Fibroblast of mammary gland (primary cell): Measurements from ENCODE around the gene MYH14.
"Not testable (repeated sequence)": the region's sequence is repeated elsewhere in the genome, so short reads cannot be mapped to it uniquely, and the experiment has no call there.

ENCODE experiments used
- DNase-seq: peaks from one replicate; pipeline ENCODE4 v3.0.0-alpha.2; 2010; ENCODE audit warnings: low read depth
- H3K4me3 ChIP-seq: 2 replicates; pipeline ENCODE4 v1.5.1; 2011; ENCODE audit warnings: low read depth, mild to moderate bottlenecking, low read length, moderate library complexity; ENCODE audit not compliant: control insufficient read depth
- TF ChIP-seq, protein P1 (sequence below): conservative IDR thresholded peaks from 2 replicates; pipeline ENCODE4 v1.5.1; 2011; ENCODE audit warnings: low read depth, low read length, inconsistent platforms; ENCODE audit not compliant: control insufficient read depth, insufficient read depth

MYH14 gene

DNA sequence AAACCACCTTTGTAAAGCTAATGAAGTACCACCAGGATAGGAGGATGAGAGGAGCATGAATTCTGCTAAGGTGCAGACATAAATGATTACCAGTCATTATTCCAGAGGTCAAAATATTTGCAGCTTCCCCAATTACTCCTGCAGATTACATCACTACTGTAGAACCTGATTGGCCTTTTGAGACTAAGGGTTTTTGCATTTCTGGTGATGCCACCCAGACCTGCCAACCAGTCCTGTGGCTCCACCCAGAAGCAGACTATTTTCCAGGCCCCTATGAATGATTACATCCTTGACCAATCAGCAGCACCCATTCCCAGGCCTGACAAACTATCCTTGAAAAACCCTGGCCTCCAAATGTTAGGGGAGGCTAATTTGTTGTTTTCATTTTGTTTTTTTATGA is 136.9 kb downstream of the MYH14 start:
- no peak for DNase-seq
- TF ChIP-seq, protein P1, sequence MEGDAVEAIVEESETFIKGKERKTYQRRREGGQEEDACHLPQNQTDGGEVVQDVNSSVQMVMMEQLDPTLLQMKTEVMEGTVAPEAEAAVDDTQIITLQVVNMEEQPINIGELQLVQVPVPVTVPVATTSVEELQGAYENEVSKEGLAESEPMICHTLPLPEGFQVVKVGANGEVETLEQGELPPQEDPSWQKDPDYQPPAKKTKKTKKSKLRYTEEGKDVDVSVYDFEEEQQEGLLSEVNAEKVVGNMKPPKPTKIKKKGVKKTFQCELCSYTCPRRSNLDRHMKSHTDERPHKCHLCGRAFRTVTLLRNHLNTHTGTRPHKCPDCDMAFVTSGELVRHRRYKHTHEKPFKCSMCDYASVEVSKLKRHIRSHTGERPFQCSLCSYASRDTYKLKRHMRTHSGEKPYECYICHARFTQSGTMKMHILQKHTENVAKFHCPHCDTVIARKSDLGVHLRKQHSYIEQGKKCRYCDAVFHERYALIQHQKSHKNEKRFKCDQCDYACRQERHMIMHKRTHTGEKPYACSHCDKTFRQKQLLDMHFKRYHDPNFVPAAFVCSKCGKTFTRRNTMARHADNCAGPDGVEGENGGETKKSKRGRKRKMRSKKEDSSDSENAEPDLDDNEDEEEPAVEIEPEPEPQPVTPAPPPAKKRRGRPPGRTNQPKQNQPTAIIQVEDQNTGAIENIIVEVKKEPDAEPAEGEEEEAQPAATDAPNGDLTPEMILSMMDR, result no peak
- H3K4me3 ChIP-seq, result no peak overlapping the region

DNA sequence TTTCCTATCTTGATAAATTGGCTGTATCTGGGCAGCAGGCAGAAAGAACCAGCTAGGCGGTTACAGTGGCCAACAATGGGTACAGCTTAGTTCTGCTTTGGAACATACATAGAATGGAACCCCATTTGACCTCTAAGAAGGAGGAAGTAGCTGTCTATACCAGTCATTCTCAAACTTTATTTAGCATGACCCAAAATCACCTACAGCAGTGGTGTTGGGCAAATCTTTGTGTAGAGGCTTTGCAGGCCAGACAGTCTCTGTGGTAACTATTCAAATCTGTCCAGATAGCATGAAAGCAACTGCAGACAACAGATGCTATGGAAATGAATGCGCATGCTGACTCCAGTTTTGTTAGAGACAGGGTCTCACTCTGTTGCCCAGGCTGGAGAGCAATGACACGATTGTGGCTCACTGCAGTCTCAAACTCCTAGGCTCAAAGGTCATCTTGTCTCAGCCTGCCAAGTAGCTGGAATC is 137.7 kb downstream of the MYH14 start:
- TF ChIP-seq, protein P1, result no peak
- H3K4me3 ChIP-seq, result no peak overlapping the region
- no peak for DNase-seq

DNA sequence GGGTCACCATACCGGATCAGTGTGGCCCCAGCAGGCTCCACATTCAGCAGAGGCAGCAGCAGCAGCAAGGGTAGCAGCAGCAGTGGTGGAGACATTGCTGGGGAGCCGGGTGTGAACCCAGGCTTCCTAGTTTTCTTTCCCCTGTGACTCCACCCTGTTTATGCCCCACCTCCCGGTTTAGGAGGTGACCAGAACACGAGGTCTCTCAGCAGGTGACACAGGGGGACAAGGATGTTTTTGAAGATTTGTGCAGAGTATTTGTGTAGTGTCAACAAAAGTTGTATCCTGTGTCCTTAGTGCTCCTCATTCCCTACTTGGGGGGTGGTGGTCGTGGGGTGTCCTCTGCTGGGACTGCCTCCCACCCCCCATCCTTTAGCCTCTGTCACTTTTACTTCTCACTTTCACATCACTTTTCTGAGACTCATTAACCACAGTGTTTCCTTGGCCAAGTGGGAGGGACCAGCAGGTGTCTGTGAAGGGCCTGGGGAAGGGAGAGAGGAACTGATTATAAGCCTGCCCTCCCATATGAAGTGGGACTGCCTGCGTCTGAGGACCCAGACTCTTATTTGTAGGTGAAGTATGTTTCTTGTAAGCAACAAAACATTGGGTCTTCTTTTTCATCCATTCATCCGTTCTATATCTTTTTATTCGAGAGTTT is 141.4 kb downstream of the MYH14 start:
- H3K4me3 ChIP-seq, result no peak overlapping the region
- TF ChIP-seq, protein P1, result no peak
- DNase-seq, result no peak

DNA sequence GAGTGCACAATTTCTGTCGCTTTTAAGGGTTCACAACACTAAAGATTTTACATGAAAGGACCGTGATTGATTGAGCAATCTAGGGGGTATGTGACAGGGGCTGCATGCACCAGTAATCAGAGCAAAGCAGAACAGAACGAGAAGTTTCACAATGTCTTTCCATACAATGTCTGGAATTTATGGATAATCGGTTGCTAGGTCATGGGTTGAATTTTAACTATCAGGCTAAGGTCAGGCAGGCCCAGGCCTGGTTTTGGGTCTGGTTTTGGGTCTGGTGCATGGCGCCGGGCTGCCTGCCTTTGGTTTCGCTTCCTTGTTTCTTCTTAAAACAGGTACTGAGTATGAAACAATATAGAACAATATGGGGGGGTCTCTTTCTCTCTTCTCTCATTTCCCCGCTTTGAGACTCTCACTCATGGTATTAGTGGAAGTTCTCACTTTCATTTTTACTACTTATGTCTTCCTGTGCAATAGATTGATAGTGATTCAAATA is 143.7 kb downstream of the MYH14 start:
- not testable (repeated sequence) for DNase-seq, H3K4me3 ChIP-seq

DNA sequence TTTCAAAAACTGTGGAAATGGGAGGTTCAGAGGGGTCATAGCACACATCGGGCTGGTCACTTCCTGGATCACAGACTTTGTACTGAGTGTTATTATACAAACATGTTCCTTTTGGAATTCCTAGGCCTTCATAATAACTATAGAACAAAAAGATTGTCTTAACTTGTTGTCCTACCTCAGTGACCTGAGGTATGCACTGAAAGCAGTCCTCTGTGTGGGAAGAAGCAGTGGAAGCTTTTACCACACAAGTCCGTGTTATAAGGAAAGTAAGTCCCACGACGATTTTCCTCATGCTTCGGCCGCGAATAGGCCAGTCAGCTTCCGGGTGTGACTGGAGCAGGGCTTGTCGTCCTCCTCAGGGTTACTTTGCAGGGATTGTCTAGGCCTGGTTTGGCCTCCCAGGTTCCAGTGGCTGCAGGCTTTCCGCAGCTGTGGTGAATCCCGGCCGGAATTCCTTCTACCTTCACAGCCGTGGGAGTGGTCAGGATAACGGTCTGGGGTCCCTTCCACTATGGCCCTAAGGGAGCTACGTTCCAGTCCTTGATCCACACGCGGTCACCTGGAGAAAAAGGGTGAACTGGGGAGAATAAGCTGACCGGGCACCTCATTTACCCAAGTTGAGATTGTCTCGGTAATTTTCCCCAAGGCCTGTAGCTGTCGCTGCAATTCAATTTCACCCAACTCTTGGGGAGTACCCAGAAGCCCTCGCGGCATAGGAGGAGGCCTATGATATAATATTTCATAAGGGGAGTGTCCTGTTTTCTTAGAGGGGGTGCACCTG is 146.0 kb downstream of the MYH14 start:
- DNase-seq, result no peak
- TF ChIP-seq, protein P1, result no peak
- H3K4me3 ChIP-seq, result no peak overlapping the region

DNA sequence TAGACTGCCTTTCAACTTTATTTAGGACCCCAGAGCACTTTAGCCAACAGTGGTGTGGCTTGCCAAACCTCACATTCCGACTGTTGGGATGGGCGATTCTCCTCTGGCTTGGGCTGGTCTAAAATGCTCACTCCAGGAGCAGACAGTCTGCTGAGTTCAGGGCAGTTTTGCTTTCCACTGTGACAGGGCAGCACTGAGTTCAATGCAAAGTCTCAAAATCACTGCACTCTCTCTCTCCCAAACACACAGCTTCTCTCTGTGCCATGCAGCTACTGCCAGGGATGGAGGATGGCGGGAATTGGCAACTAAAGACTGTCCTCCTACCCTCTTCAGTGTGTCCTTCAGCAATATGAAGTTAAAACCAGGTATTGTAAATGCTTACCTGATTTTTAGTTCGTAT is 148.8 kb downstream of the MYH14 start:
- DNase-seq, result no peak
- TF ChIP-seq, protein P1, result no peak

DNA sequence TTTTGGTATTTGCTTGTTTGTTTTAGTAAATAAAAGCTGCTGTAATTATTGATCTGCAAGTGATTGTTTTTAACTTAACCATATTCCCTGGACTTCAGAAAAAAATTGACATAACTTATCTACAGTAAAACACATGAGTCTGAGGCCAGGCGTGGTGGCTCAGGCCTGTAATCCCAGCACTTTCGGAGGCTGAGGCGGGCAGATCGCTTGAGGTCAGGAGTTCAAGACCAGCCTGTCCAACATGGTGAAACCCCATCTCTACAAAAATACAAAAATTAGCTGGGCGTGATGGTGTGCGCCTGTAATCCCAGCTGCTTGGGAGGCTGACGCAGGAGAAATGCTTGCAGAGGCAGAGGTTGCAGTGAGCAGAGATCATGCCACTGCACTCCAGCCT is 150.1 kb downstream of the MYH14 start:
- not testable (repeated sequence) for H3K4me3 ChIP-seq, DNase-seq

More for the DNA sequence above, 148.8 kb downstream of the MYH14 start:
- H3K4me3 ChIP-seq, result no peak overlapping the region
